Left lung (tissue), 14 donors: ENCODE measurements around the gene DCUN1D4. TPM values are rescaled to one million over a fixed set of nuclear protein-coding genes. Genes with fewer than 3 reads are reported as not detected.

Source experiments
- ATAC-seq: fragments of 200-7000 bp; cut with Tn5 transposase; one replicate; pipeline ENCODE4 v1.9.1; 2020; ENCODE audit warnings: moderate library complexity
- DNase-seq, 4 donors: peaks; one replicate each; pipeline ENCODE4 v3.0.0-alpha.2; 2013 to 2020
- H3K27ac ChIP-seq, 2 donors: fragments of 200-600 bp; sonication (generic) in 1 of 2; one replicate each; pipeline versions ENCODE4 v1.5.0 to v1.8.0; 2020 to 2021
- H3K27me3 ChIP-seq, 2 donors: fragments of 200-600 bp; sonication (generic) in 1 of 2; one replicate each; pipeline versions ENCODE4 v1.5.0 to v1.8.0; 2020 to 2021
- H3K36me3 ChIP-seq, 2 donors: fragments of 200-600 bp; sonication (generic) in 1 of 2; one replicate each; pipeline versions ENCODE4 v1.5.0 to v1.8.0; 2020 to 2021
- H3K4me1 ChIP-seq, 2 donors: fragments of 200-600 bp; one replicate each; pipeline ENCODE4 v1.8.0; 2021
- H3K4me3 ChIP-seq, 2 donors: fragments of 200-600 bp; sonication (generic) in 1 of 2; one replicate each; pipeline versions ENCODE4 v1.5.0 to v1.8.0; 2020 to 2021; ENCODE audit warnings: mild to moderate bottlenecking in 1 of 2
- H3K9me3 ChIP-seq, 2 donors: fragments of 200-600 bp; sonication (generic) in 1 of 2; one replicate each; pipeline versions ENCODE4 v1.5.0 to v1.8.0; 2020 to 2021
- CTCF ChIP-seq, 2 donors: fragments of 200-600 bp; sonication (generic) in 1 of 2; IDR thresholded peaks; one replicate each; pipeline versions ENCODE4 v1.5.0 to v1.8.0; 2021; ENCODE audit warnings: antibody characterized with exemption in 2 of 2
- intact Hi-C, 2 donors: fragments of 100-400 bp; cut with DNase I; formaldehyde crosslinking; loops; one replicate each; pipeline versions ENCODE4 v1.11.2 to v1.14.2; 2022
- long read RNA-seq, 12 donors: library from polyadenylated mRNA in 2 of 12; unstranded in 2 of 12; transcript quantifications; one replicate each; pipeline ENCODE4 v2.0.0 and lab custom pipeline, GENCODE V29; 2019 to 2026
- polyA plus RNA-seq, 6 donors: library from polyadenylated mRNA; unstranded; fragments of 120-200 nt; gene quantifications; one replicate each; pipeline ENCODE4 v1.2.1, GENCODE V29; 2013; ENCODE audit not compliant: insufficient read length in 6 of 6
- total RNA-seq, 2 donors: library from RNA; stranded (reverse); fragmentation: NEBNext Ultra II Directional; extraction: Animal tissue kit (Norgen Biotek cat#: 25700); gene quantifications; one replicate each; pipeline ENCODE4 v1.2.1, GENCODE V29; 2021
- donor health status: DM: no; HTN: yes; CAD: no.
- donor health status: DM: no; HTN: no; CAD: no.

DCUN1D4 gene
- 10 to 100 TPM; 31.6 to 39.5 TPM for total RNA-seq
- polyA plus RNA-seq, result 10 to 100 TPM; 41.6 to 54.6 (median 49.2) TPM
- long read RNA-seq, donor 1, full-length matches to known transcripts, result 5 of 16 reads
- long read RNA-seq, donor 1, partial matches to known transcripts, result 11 of 16 reads
- long read RNA-seq, donor 1, other reads (novel, unspliced or antisense), result 0 of 16 reads
- long read RNA-seq, donor 2, full-length matches to known transcripts, result 5 of 10 reads
- long read RNA-seq, donor 2, partial matches to known transcripts, result 5 of 10 reads
- long read RNA-seq, donor 2, other reads (novel, unspliced or antisense), result 0 of 10 reads
- long read RNA-seq, donor 3, full-length matches to known transcripts, result 4 of 4 reads
- long read RNA-seq, donor 3, partial matches to known transcripts, result 0 of 4 reads
- long read RNA-seq, donor 3, other reads (novel, unspliced or antisense), result 0 of 4 reads
- long read RNA-seq, donor 4, partial matches to known transcripts, result 2 of 5 reads
- long read RNA-seq, donor 4, other reads (novel, unspliced or antisense), result 3 of 5 reads
- long read RNA-seq, donor 5, full-length matches to known transcripts, result 4 of 4 reads
- long read RNA-seq, donor 5, partial matches to known transcripts, result 0 of 4 reads
- long read RNA-seq, donor 5, other reads (novel, unspliced or antisense), result 0 of 4 reads
- long read RNA-seq, donor 6, full-length matches to known transcripts, result 5 of 5 reads
- long read RNA-seq, donor 6, partial matches to known transcripts, result 0 of 5 reads
- long read RNA-seq, donor 6, other reads (novel, unspliced or antisense), result 0 of 5 reads
- long read RNA-seq, donor 7, full-length matches to known transcripts, result 6 of 6 reads
- long read RNA-seq, donor 7, partial matches to known transcripts, result 0 of 6 reads
- long read RNA-seq, donor 7, other reads (novel, unspliced or antisense), result 0 of 6 reads
- long read RNA-seq, donor 8, full-length matches to known transcripts, result 7 of 7 reads
- long read RNA-seq, donor 8, partial matches to known transcripts, result 0 of 7 reads
- long read RNA-seq, donor 8, other reads (novel, unspliced or antisense), result 0 of 7 reads
- long read RNA-seq, donor 9, result 0 reads
- long read RNA-seq, donor 10, partial matches to known transcripts, result 1 of 2 reads
- long read RNA-seq, donor 10, other reads (novel, unspliced or antisense), result 1 of 2 reads
- long read RNA-seq, donor 11, full-length matches to known transcripts, result 10 of 10 reads
- long read RNA-seq, donor 11, partial matches to known transcripts, result 0 of 10 reads
- long read RNA-seq, donor 11, other reads (novel, unspliced or antisense), result 0 of 10 reads
- long read RNA-seq, donor 12, full-length matches to known transcripts, result 3 of 3 reads
- long read RNA-seq, donor 12, partial matches to known transcripts, result 0 of 3 reads
- long read RNA-seq, donor 12, other reads (novel, unspliced or antisense), result 0 of 3 reads

- Histone ChIP-seq H3K27ac (peak within 1 kb of the TSS; percentile 93 to 94), H3K4me3 (peak within 1 kb of the TSS; percentile 70 to 82), H3K36me3 (no peaks in the 10 kb centered on the region), H3K27me3 (no peaks in the 10 kb centered on the region), H3K9me3 (no peaks in the 10 kb centered on the region), H3K4me1 (peaks cover 3 to 11% of the 10 kb centered on the region in 2 donors)
- DNase-seq, result peak; percentile 99 to 100 (median 100)
- peak; percentile 23 to 39 for TF ChIP-seq CTCF (IDR thresholded peaks at IDR 0.05)
- ATAC-seq, result peak; percentile 93
- intact Hi-C loops, result no loop called here
Measured at GRCh38 chr4:51842554-51843308, at the start of gene DCUN1D4. TSS of gene DCUN1D4 (plus strand) at chr4:51843153. CDS start at chr4:51843243, 90 bp downstream.

GRCh38 chr4:51820443-51821234 is 22.3 kb upstream of the DCUN1D4 start:
- H3K27ac ChIP-seq, result no peak overlapping the region
- H3K4me1 ChIP-seq, result no peaks in the 10 kb centered on the region
- TF ChIP-seq CTCF (IDR thresholded peaks at IDR 0.05), result no peak
- H3K4me3 ChIP-seq, result no peak overlapping the region
- no peak for DNase-seq
- intact Hi-C loops, result no loop called here
- ATAC-seq, result no peak
- no peaks in the 10 kb centered on the region for H3K36me3 ChIP-seq
- H3K27me3 ChIP-seq, result no peaks in the 10 kb centered on the region
- H3K9me3 ChIP-seq, result peaks cover 4 to 43% of the 10 kb centered on the region in 2 donors

GRCh38 chr4:51825341-51825740 is 17.6 kb upstream of the DCUN1D4 start:
- Histone ChIP-seq H3K27me3 (no peaks in the 10 kb centered on the region), H3K9me3 (peaks cover 0 to 19% of the 10 kb centered on the region in 2 donors), H3K36me3 (no peaks in the 10 kb centered on the region), H3K4me1 (no peaks in the 10 kb centered on the region), H3K4me3 (no peak overlapping the region), H3K27ac (no peak overlapping the region)
- DNase-seq, result no peak
- ATAC-seq, result no peak
- no peak for TF ChIP-seq CTCF (IDR thresholded peaks at IDR 0.05)
- intact Hi-C loops, result no loop called here

- no peaks in the 10 kb centered on the region for H3K4me1 ChIP-seq
- no peak for ATAC-seq
- no peak overlapping the region for H3K27ac ChIP-seq
- no peaks in the 10 kb centered on the region for H3K27me3 ChIP-seq
- no peak for TF ChIP-seq CTCF (IDR thresholded peaks at IDR 0.05)
- no peak overlapping the region for H3K4me3 ChIP-seq
- peak in 1 of 4 donors; percentile 19 for DNase-seq
- intact Hi-C loops, result no loop called here
- H3K9me3 ChIP-seq, result no peaks in the 10 kb centered on the region
- no peaks in the 10 kb centered on the region for H3K36me3 ChIP-seq
Measured at GRCh38 chr4:51830156-51830720, 12.7 kb upstream of the DCUN1D4 start.
